HepG2 (cell line): Measurements from ENCODE around the gene CDC42EP4. TPM values are rescaled to one million over a fixed set of nuclear protein-coding genes. Genes with fewer than 3 reads are reported as not detected.

Source experiments
- ATRX ChIP-seq: sonication (generic); formaldehyde crosslinking; IDR thresholded peaks from 2 replicates; pipeline ENCODE4 v1.4.0; 2020; ENCODE audit warnings: missing genetic modification reagents, borderline replicate concordance
- ELF1 ChIP-seq: sonication (generic); formaldehyde crosslinking; IDR thresholded peaks from 2 replicates; pipeline ENCODE4 v1.4.0; 2020; ENCODE audit warnings: missing genetic modification reagents
- FOSL1 ChIP-seq: sonication (generic); formaldehyde crosslinking; IDR thresholded peaks from 2 replicates; pipeline ENCODE4 v1.9.0; 2021; ENCODE audit warnings: missing genetic modification reagents, borderline replicate concordance
- HNRNPL ChIP-seq: fragments of 200-400 bp; formaldehyde crosslinking; IDR thresholded peaks from 2 replicates; pipeline ENCODE4 v1.6.1; 2017; ENCODE audit warnings: mild to moderate bottlenecking, low read depth, low read length
- IRF9 ChIP-seq: sonication (generic); formaldehyde crosslinking; IDR thresholded peaks from 2 replicates; pipeline ENCODE4 v1.8.0; 2022; ENCODE audit warnings: missing genetic modification reagents, mild to moderate bottlenecking, borderline replicate concordance
- NFE2 ChIP-seq: sonication (generic); formaldehyde crosslinking; IDR thresholded peaks from 2 replicates; pipeline ENCODE4 v1.4.0; 2020; ENCODE audit warnings: missing genetic modification reagents
- SIX4 ChIP-seq: sonication (generic); formaldehyde crosslinking; IDR thresholded peaks from 2 replicates; pipeline ENCODE4 v1.4.0; 2020; ENCODE audit warnings: missing genetic modification reagents
- SOX6 ChIP-seq, 2 experiments: fragments of 450-650 bp in 1 of 2; sonication (generic) in 1 of 2; formaldehyde crosslinking in 1 of 2; IDR thresholded peaks; 2 replicates each; pipeline versions ENCODE4 v1.4.0 to v1.6.1; 2017 to 2020; ENCODE audit warnings: antibody characterized with exemption in 1 of 2, mild to moderate bottlenecking in 1 of 2, missing genetic modification reagents in 1 of 2
- TARDBP ChIP-seq: sonication (generic); formaldehyde crosslinking; IDR thresholded peaks from 2 replicates; pipeline ENCODE4 v1.8.0; 2022; ENCODE audit warnings: mild to moderate bottlenecking, missing genetic modification reagents
- XRCC5 ChIP-seq: fragments of 200-400 bp; formaldehyde crosslinking; optimal IDR thresholded peaks from 2 replicates; pipeline ENCODE3; 2017; ENCODE audit warnings: mild to moderate bottlenecking, low read length
- YEATS2 ChIP-seq: sonication (generic); formaldehyde crosslinking; IDR thresholded peaks from 2 replicates; pipeline ENCODE4 v1.4.0; 2020; ENCODE audit warnings: missing genetic modification reagents, borderline replicate concordance
- YY1 ChIP-seq: IDR thresholded peaks from 2 replicates; pipeline ENCODE4 v1.6.1; 2011; ENCODE audit warnings: low read length, low read depth, moderate library complexity, mild to moderate bottlenecking; ENCODE audit not compliant: insufficient read depth, insufficient replicate concordance
- ZBTB33 ChIP-seq: sonication (generic); formaldehyde crosslinking; IDR thresholded peaks from 2 replicates; pipeline ENCODE4 v1.4.0; 2020; ENCODE audit warnings: missing genetic modification reagents
- ZC3H4 ChIP-seq: sonication (generic); formaldehyde crosslinking; IDR thresholded peaks from 2 replicates; pipeline ENCODE4 v1.4.0; 2020; ENCODE audit warnings: missing genetic modification reagents, borderline replicate concordance
- ZHX2 ChIP-seq, 2 experiments: sonication (generic) in 1 of 2; formaldehyde crosslinking in 1 of 2; IDR thresholded peaks; 2 replicates each; pipeline versions ENCODE4 v1.6.1 to v1.9.0; 2014 to 2022; ENCODE audit warnings: antibody characterized with exemption in 1 of 2, borderline replicate concordance in 1 of 2, inconsistent platforms in 1 of 2, low read depth in 1 of 2, missing genetic modification reagents in 1 of 2
- ZNF367 ChIP-seq: sonication (generic); formaldehyde crosslinking; IDR thresholded peaks from 2 replicates; pipeline ENCODE4 v1.4.0; 2020; ENCODE audit warnings: missing genetic modification reagents, borderline replicate concordance
- ZNF563 ChIP-seq: sonication (generic); formaldehyde crosslinking; IDR thresholded peaks from 2 replicates; pipeline ENCODE4 v1.8.0; 2022; ENCODE audit warnings: mild to moderate bottlenecking, moderate library complexity, missing genetic modification reagents
- ZNF670 ChIP-seq: sonication (generic); formaldehyde crosslinking; IDR thresholded peaks from 2 replicates; pipeline ENCODE4 v1.8.0; 2022; ENCODE audit warnings: mild to moderate bottlenecking, missing genetic modification reagents, borderline replicate concordance
- ZNF691 ChIP-seq: sonication (generic); formaldehyde crosslinking; IDR thresholded peaks from 2 replicates; pipeline ENCODE4 v1.4.0; 2020; ENCODE audit warnings: missing genetic modification reagents, low read depth, mild to moderate bottlenecking, borderline replicate concordance
- ZNF724P ChIP-seq: sonication (generic); formaldehyde crosslinking; IDR thresholded peaks from 2 replicates; pipeline ENCODE4 v1.8.0; 2022; ENCODE audit warnings: missing genetic modification reagents, borderline replicate concordance
- polyA plus RNA-seq, 8 experiments: library from polyadenylated mRNA; depleted of rRNA in 3 of 8; stranded (reverse) in 7 of 8; unstranded in 1 of 8; fragments of >200 nt; fragmentation: Illumina TruSeq in 4 of 8; extraction: Trizol in 4 of 8; gene quantifications; 2 replicates each; pipeline versions ENCODE4 v1.2.1 to v1.2.3, GENCODE V29; 2011 to 2016; ENCODE audit warnings: low read depth in 4 of 8, missing spikeins in 1 of 8, mixed read lengths in 1 of 8; ENCODE audit not compliant: insufficient read depth in 1 of 8
- total RNA-seq, 5 experiments: library from RNA; depleted of rRNA; stranded (reverse); fragments of >200 nt; fragmentation: Illumina TruSeq; extraction: Trizol; gene quantifications; 2 replicates each; pipeline ENCODE4 v1.2.3, GENCODE V29; 2016; ENCODE audit warnings: low read depth in 1 of 5

Gene CDC42EP4
- total and polyA plus RNA-seq, 2 of the 13 experiments (the other 11 are each of a cell fraction or from before 2014, with no cell fraction given): 19.0 to 54.0 TPM

GRCh38 chr17:73340093-73340596 is 28.3 kb upstream of the CDC42EP4 start (continued):
- no peak for TF ChIP-seq ZHX2 (IDR thresholded peaks at IDR 0.05; ENCODE audit: low read depth)
- TF ChIP-seq ZHX2 (CRISPR knock-in tag; IDR thresholded peaks at IDR 0.05; ENCODE audit: borderline replicate concordance): no peak
- TF ChIP-seq YEATS2 (CRISPR knock-in tag): peak; percentile 51; the same call in 1 of the 2 replicates
- peak; percentile 16 for TF ChIP-seq XRCC5
- TF ChIP-seq TARDBP (CRISPR knock-in tag): no peak
- TF ChIP-seq ATRX (CRISPR knock-in tag): no peak
- no peak for TF ChIP-seq ZNF724P (CRISPR knock-in tag)
- no peak for TF ChIP-seq ZNF670 (CRISPR knock-in tag)
- TF ChIP-seq SIX4: no peak
- no peak for TF ChIP-seq HNRNPL
- peak; percentile 53 for TF ChIP-seq FOSL1
- no peak for TF ChIP-seq SOX6 (IDR thresholded peaks at IDR 0.05)
- peak; percentile 42; the same call in 1 of the 2 replicates for TF ChIP-seq SOX6 (CRISPR knock-in tag; IDR thresholded peaks at IDR 0.05)
- TF ChIP-seq ZBTB33 (CRISPR knock-in tag): no peak
- TF ChIP-seq ZNF367 (CRISPR knock-in tag): no peak
- no peak for TF ChIP-seq YY1
- no peak for TF ChIP-seq ZNF691 (CRISPR knock-in tag)
- TF ChIP-seq NFE2 (CRISPR knock-in tag): no peak
- TF ChIP-seq ZNF563 (CRISPR knock-in tag): no peak
- no peak for TF ChIP-seq ZC3H4 (CRISPR knock-in tag)
- no peak for TF ChIP-seq ELF1
- TF ChIP-seq IRF9 (CRISPR knock-in tag): no peak
